HEK293T (cell line): ENCODE results near the gene CHRNB4.

Experiments used
- CTCF ChIA-PET: fragments of 350-600 bp; formaldehyde crosslinking; extraction: SDS; loops from one replicate; lab custom pipeline; 2021; ENCODE audit warnings: antibody characterized with exemption, inconsistent platforms; lab: Yijun Ruan, JAX
- POLR2A ChIA-PET: fragments of 350-600 bp; formaldehyde crosslinking; extraction: SDS; loops from one replicate; lab custom pipeline; 2020; ENCODE audit warnings: antibody characterized with exemption, inconsistent platforms; lab: Yijun Ruan, JAX
- DNase-seq: peaks from one replicate; pipeline ENCODE4 v3.0.0; 2012; ENCODE audit warnings: mixed read lengths; ENCODE audit errors: extremely low spot score
- ARNT ChIP-seq: fragments of 450-650 bp; IDR thresholded peaks from 2 replicates; pipeline ENCODE4 v1.6.1; 2017; ENCODE audit warnings: mild to moderate bottlenecking
- BHLHE40 ChIP-seq: fragments of 450-650 bp; IDR thresholded peaks from 2 replicates; pipeline ENCODE4 v1.6.1; 2016; ENCODE audit warnings: mild to moderate bottlenecking, moderate library complexity, borderline replicate concordance
- CTBP1 ChIP-seq: fragments of 450-650 bp; IDR thresholded peaks from 2 replicates; pipeline ENCODE4 v1.6.1; 2016; ENCODE audit warnings: borderline replicate concordance
- ELF4 ChIP-seq: fragments of 450-650 bp; IDR thresholded peaks from 2 replicates; pipeline ENCODE4 v1.6.1; 2017; ENCODE audit warnings: antibody characterized with exemption
- FOXA1 ChIP-seq: fragments of 450-650 bp; IDR thresholded peaks from 2 replicates; pipeline ENCODE4 v1.6.1; 2016; ENCODE audit warnings: mild to moderate bottlenecking
- FOXK2 ChIP-seq: fragments of 450-650 bp; IDR thresholded peaks from 2 replicates; pipeline ENCODE4 v1.6.1; 2016; ENCODE audit warnings: mild to moderate bottlenecking
- FOXM1 ChIP-seq: fragments of 450-650 bp; IDR thresholded peaks from 2 replicates; pipeline ENCODE4 v1.6.1; 2017; ENCODE audit warnings: mild to moderate bottlenecking, borderline replicate concordance
- HDGF ChIP-seq: fragments of 450-650 bp; IDR thresholded peaks from 2 replicates; pipeline ENCODE4 v1.6.1; 2017; ENCODE audit warnings: antibody characterized with exemption, borderline replicate concordance
- L3MBTL2 ChIP-seq: fragments of 450-650 bp; conservative IDR thresholded peaks from 2 replicates; pipeline ENCODE4 v1.6.1; 2016; ENCODE audit warnings: mild to moderate bottlenecking
- LEF1 ChIP-seq: fragments of 450-650 bp; IDR thresholded peaks from 2 replicates; pipeline ENCODE4 v1.6.1; 2017; ENCODE audit warnings: mild to moderate bottlenecking, borderline replicate concordance
- NFRKB ChIP-seq: fragments of 450-650 bp; IDR thresholded peaks from 2 replicates; pipeline ENCODE4 v1.6.1; 2016; ENCODE audit warnings: mild to moderate bottlenecking, moderate library complexity
- PKNOX1 ChIP-seq: fragments of 450-650 bp; IDR thresholded peaks from 2 replicates; pipeline ENCODE4 v1.6.1; 2016
- SP1 ChIP-seq: fragments of 450-650 bp; IDR thresholded peaks from 2 replicates; pipeline ENCODE4 v1.6.1; 2017
- SUZ12 ChIP-seq: fragments of 450-650 bp; IDR thresholded peaks from 2 replicates; pipeline ENCODE4 v1.6.1; 2016; ENCODE audit warnings: mild to moderate bottlenecking
- TARDBP ChIP-seq: fragments of 450-650 bp; IDR thresholded peaks from 2 replicates; pipeline ENCODE4 v1.6.1; 2016
- ZNF384 ChIP-seq: fragments of 450-650 bp; IDR thresholded peaks from 2 replicates; pipeline ENCODE4 v1.6.1; 2016

The CHRNB4 gene

GRCh38 chr15:78679089-78679511, 38.1 kb upstream of the CHRNB4 start:
- ChIA-PET CTCF (interaction anchor here (0.8 kb wide), 1 partner anchor 13 kb away, joined by 3 read pairs; no protein-coding TSS in a partner anchor), POLR2A (no interaction called here)
- no peak for TF ChIP-seq CTBP1
- DNase-seq = no peak

GRCh38 chr15:78676424-78677110, 35.6 kb upstream of the CHRNB4 start:
- POLR2A ChIA-PET = no interaction called here
- TF ChIP-seq L3MBTL2 = no peak
- TF ChIP-seq HDGF = no peak
- TF ChIP-seq ARNT = no peak
- TF ChIP-seq TARDBP = no peak
- no peak for TF ChIP-seq CTBP1
- TF ChIP-seq FOXA1 = no peak
- no peak for TF ChIP-seq ELF4
- TF ChIP-seq BHLHE40 = no peak
- no peak for TF ChIP-seq SP1
- no peak for TF ChIP-seq NFRKB
- TF ChIP-seq SUZ12 = no peak
- TF ChIP-seq ZNF384 = no peak
- TF ChIP-seq FOXM1 = no peak
- TF ChIP-seq PKNOX1 = no peak
- TF ChIP-seq LEF1 = no peak
- CTCF ChIA-PET = no interaction called here
- DNase-seq = no peak

GRCh38 chr15:78675617-78676360, 34.8 kb upstream of the CHRNB4 start:
- TF ChIP-seq CTBP1 (no peak), ZNF384 (no peak), FOXK2 (no peak), HDGF (no peak), TARDBP (no peak), BHLHE40 (no peak), ARNT (no peak), FOXA1 (no peak)
- no peak for DNase-seq
- POLR2A ChIA-PET = no interaction called here
- CTCF ChIA-PET = no interaction called here

- CTCF ChIA-PET = no interaction called here
- POLR2A ChIA-PET = no interaction called here
- TF ChIP-seq LEF1 (no peak), CTBP1 (no peak), BHLHE40 (no peak), SUZ12 (no peak), FOXK2 (no peak), NFRKB (no peak), FOXA1 (no peak), ARNT (no peak), ZNF384 (no peak), FOXM1 (no peak), SP1 (no peak), PKNOX1 (no peak), L3MBTL2 (no peak), ELF4 (no peak), TARDBP (no peak), HDGF (no peak)
- DNase-seq = no peak
Measured at GRCh38 chr15:78675206-78675605, 34.2 kb upstream of the CHRNB4 start.

GRCh38 chr15:78673917-78674444, 33.0 kb upstream of the CHRNB4 start:
- ChIA-PET POLR2A (no interaction called here), CTCF (interaction anchor here (0.6 kb wide), 1 partner anchor 204 kb away, joined by 3 read pairs; no protein-coding TSS in a partner anchor)
- TF ChIP-seq CTBP1 (no peak), NFRKB (no peak), FOXK2 (no peak), SP1 (no peak), TARDBP (no peak), LEF1 (no peak), L3MBTL2 (no peak), HDGF (no peak), SUZ12 (no peak)
- DNase-seq = no peak

GRCh38 chr15:78673476-78673875, 32.5 kb upstream of the CHRNB4 start:
- POLR2A ChIA-PET = no interaction called here
- no peak for DNase-seq
- TF ChIP-seq FOXK2 = no peak
- TF ChIP-seq SP1 = no peak
- TF ChIP-seq TARDBP = no peak
- no peak for TF ChIP-seq L3MBTL2
- TF ChIP-seq LEF1 = no peak
- no peak for TF ChIP-seq FOXM1
- no peak for TF ChIP-seq FOXA1
- TF ChIP-seq BHLHE40 = no peak
- no peak for TF ChIP-seq NFRKB
- no peak for TF ChIP-seq ARNT
- TF ChIP-seq SUZ12 = no peak
- no peak for TF ChIP-seq PKNOX1
- TF ChIP-seq HDGF = no peak
- no peak for TF ChIP-seq CTBP1
- no peak for TF ChIP-seq ELF4
- CTCF ChIA-PET = interaction anchor here (1.4 kb wide), 1 partner anchor 10 kb away, joined by 3 read pairs; no protein-coding TSS in a partner anchor
